Measurements from ENCODE around the gene TMOD2.

TMOD2 gene

GRCh38 chr15:51750792-51751696, at the start of gene TMOD2:
TSS of gene TMOD2 (plus strand) at chr15:51751597. CDS start at chr15:51766442, 14,845 bp downstream.
- peak in 1 of 3 experiments; percentile 54 for DNase-seq (ENCODE audit: low read depth in 3 of 3)

- DNase-seq (ENCODE audit: low read depth in 3 of 3), result no peak
Measured at GRCh38 chr15:51702710-51703109, 48.7 kb upstream of the TMOD2 start.

GRCh38 chr15:51706291-51706690, 45.1 kb upstream of the TMOD2 start:
- DNase-seq (ENCODE audit: low read depth in 3 of 3), result no peak

- no peak for DNase-seq (ENCODE audit: low read depth in 3 of 3)
Measured at GRCh38 chr15:51706926-51707608, 44.3 kb upstream of the TMOD2 start.

GRCh38 chr15:51708013-51708412, 43.4 kb upstream of the TMOD2 start:
- no peak for DNase-seq (ENCODE audit: low read depth in 3 of 3)

GRCh38 chr15:51709031-51709430, 42.4 kb upstream of the TMOD2 start:
- no peak for DNase-seq (ENCODE audit: low read depth in 3 of 3)

- DNase-seq (ENCODE audit: low read depth in 3 of 3), result no peak
Measured at GRCh38 chr15:51714162-51714561, 37.2 kb upstream of the TMOD2 start.

- DNase-seq (ENCODE audit: low read depth in 3 of 3), result no peak
Measured at GRCh38 chr15:51714911-51715310, 36.5 kb upstream of the TMOD2 start.

- no peak for DNase-seq (ENCODE audit: low read depth in 3 of 3)
Measured at GRCh38 chr15:51718219-51718618, 33.2 kb upstream of the TMOD2 start.

- DNase-seq (ENCODE audit: low read depth in 3 of 3), result no peak
Measured at GRCh38 chr15:51718746-51719145, 32.7 kb upstream of the TMOD2 start.

GRCh38 chr15:51720201-51720995, 31.0 kb upstream of the TMOD2 start:
- DNase-seq (ENCODE audit: low read depth in 3 of 3), result no peak

GRCh38 chr15:51721199-51721960, 30.0 kb upstream of the TMOD2 start:
- no peak for DNase-seq (ENCODE audit: low read depth in 3 of 3)

- no peak for DNase-seq (ENCODE audit: low read depth in 3 of 3)
Measured at GRCh38 chr15:51724199-51724598, 27.2 kb upstream of the TMOD2 start.

- DNase-seq (ENCODE audit: low read depth in 3 of 3), result no peak
Measured at GRCh38 chr15:51724673-51725072, 26.7 kb upstream of the TMOD2 start.

- peak in 2 of 3 experiments; percentile 23 to 32 for DNase-seq (ENCODE audit: low read depth in 3 of 3)
Measured at GRCh38 chr15:51726302-51727073, 24.9 kb upstream of the TMOD2 start.

GRCh38 chr15:51727141-51727897, 24.1 kb upstream of the TMOD2 start:
- no peak for DNase-seq (ENCODE audit: low read depth in 3 of 3)

- no peak for DNase-seq (ENCODE audit: low read depth in 3 of 3)
Measured at GRCh38 chr15:51731549-51732267, 19.7 kb upstream of the TMOD2 start.

GRCh38 chr15:51732646-51733045, 18.8 kb upstream of the TMOD2 start:
- DNase-seq (ENCODE audit: low read depth in 3 of 3), result no peak
